Measurements from ENCODE around the gene CD177.
"Not testable (repeated sequence)": the region's sequence is repeated elsewhere in the genome, so short reads cannot be mapped to it uniquely, and the experiment has no call there.

DNA sequence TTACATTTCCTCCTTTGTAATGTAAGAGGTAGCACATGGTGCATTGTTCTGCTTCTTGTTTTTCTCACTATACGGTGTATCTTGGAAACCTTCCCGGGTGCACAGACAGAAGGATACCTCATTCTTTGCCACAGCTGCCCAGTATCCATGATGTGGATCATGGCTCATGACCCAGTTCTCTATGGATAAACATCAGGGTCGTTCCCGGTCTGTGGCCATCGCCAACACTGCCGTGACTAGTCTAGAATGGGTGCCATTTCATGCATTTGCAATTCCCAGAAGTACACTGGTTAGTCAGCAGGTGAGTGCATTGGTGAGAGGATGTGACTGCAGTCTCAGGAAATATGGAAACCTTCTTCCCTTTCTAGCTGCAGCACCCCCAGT lies 38.1 kb downstream of the CD177 start:
- TF ChIP-seq ZNF274 (IDR thresholded peaks at IDR 0.05; ENCODE audit: low read depth, low read length); SUZ12 (IDR thresholded peaks at IDR 0.05; ENCODE audit: extremely low read depth, insufficient read depth, insufficient read length); YY1 (IDR thresholded peaks at IDR 0.05; ENCODE audit: insufficient read depth, insufficient read length): not testable (repeated sequence)

Data from NT2/D1 (cell line).